GM12891 (cell line): ENCODE measurements around the gene SMG7.

Experiments
- PAX5 ChIP-seq: IDR thresholded peaks from 2 replicates; pipeline ENCODE4 v1.6.1; 2011; ENCODE audit warnings: low read length, moderate library complexity, mild to moderate bottlenecking; ENCODE audit not compliant: insufficient read depth, severe bottlenecking
- POLR2A ChIP-seq: IDR thresholded peaks from 2 replicates; pipeline ENCODE4 v1.6.1; 2011; ENCODE audit warnings: low read depth, low read length, control low read depth
- POLR2AphosphoS5 ChIP-seq: IDR thresholded peaks from 2 replicates; pipeline ENCODE4 v1.6.1; 2011; ENCODE audit warnings: low read depth, low read length, control low read depth
- TAF1 ChIP-seq: IDR thresholded peaks from 2 replicates; pipeline ENCODE4 v1.6.1; 2011; ENCODE audit warnings: low read depth, low read length, control low read depth

- TF ChIP-seq POLR2AphosphoS5 (no peak), POLR2A (no peak), PAX5 (no peak), TAF1 (no peak)
These were observed 11.7 kb upstream of the SMG7 start for GRCh38 chr1:183460596-183460995.
